C1 segment of cervical spinal cord (tissue), 14 donors: Measurements from ENCODE around the gene IFNAR1.

Experiments used
- DNase-seq, 14 donors: peaks; one replicate each; lab custom pipeline; 2025; lab: John Stamatoyannopoulos, UW

Gene IFNAR1

GRCh38 chr21:33324291-33325221, at the start of gene IFNAR1:
TSS of gene IFNAR1 (plus strand) at chr21:33324970. CDS start at chr21:33325056, 86 bp downstream.
- peak; percentile 85 to 99 (median 97) for DNase-seq

GRCh38 chr21:33278721-33279120, 46.0 kb upstream of the IFNAR1 start:
- no peak for DNase-seq

- DNase-seq = no peak
Observed at GRCh38 chr21:33279330-33279820, 45.4 kb upstream of the IFNAR1 start.

- no peak for DNase-seq
Observed at GRCh38 chr21:33281096-33281652, 43.6 kb upstream of the IFNAR1 start.

DNA sequence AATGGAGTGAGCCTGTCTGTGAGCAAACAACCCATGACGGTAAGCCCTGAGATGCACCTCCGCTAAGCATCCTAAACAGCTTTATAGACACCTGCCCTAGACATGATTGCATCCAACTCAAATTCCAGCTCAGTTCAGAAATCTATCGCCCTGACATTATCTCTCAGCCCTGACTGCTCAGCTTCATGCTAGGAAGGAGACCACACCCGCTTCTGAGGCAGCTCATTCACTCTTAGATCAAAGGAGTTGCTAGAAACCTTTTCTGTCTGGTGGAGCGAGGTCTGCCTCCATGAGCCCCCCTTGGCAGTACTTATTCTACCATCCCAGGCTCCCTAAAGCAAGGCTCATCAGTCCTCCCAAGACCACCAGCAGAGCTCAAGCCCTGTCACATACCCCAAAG, 41.6 kb upstream of the IFNAR1 start:
- no peak for DNase-seq

- no peak for DNase-seq
Observed at GRCh38 chr21:33286076-33286475, 38.7 kb upstream of the IFNAR1 start.

GRCh38 chr21:33286600-33287456, 37.9 kb upstream of the IFNAR1 start:
- no peak for DNase-seq

- DNase-seq = no peak
Observed at GRCh38 chr21:33289199-33289819, 35.5 kb upstream of the IFNAR1 start.

DNA sequence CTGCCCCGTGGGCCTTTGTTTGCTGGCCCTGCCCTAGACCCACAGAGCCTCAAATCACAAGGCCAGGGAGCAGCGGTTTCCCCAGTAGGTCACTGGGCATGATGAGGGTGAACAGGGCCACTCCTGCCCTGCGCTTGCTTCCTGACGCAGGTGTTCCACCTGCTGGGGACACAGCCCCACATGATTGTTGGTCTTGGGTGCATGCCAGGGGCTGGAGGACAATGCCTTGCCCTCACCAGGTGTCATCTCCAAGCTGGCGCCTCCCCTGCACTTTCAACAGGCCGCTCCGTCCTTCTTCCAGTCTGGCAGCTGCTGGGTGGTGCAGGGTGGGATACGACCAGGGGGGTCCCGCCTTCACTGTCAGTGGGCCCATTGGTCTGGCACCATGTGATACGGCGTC, 34.3 kb upstream of the IFNAR1 start:
- no peak for DNase-seq

DNA sequence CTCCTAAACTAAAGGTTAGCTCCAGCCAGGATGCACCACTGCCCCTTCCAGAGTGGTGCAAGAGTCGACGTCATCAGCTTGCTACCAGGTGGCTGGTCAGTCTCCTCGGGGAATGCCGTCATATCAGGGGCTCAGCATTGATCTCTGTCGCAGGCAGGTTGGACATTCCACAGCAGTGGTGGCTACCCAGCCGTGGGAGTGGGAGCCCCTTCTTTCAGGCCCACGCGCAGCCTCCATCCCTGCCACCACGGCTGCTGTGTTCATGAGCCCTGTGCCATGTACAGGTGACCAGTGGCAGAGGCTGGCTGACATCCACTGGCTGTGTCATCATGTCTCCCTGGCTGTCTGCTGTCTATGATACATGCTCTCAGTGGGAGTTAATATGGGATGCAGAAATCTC, 33.1 kb upstream of the IFNAR1 start:
- DNase-seq = no peak

- peak in 1 of 14 donors; percentile 16 for DNase-seq
Observed at GRCh38 chr21:33292724-33293123, 32.0 kb upstream of the IFNAR1 start.

- peak in 3 of 14 donors; percentile 9 to 35 (median 26) for DNase-seq
Observed at GRCh38 chr21:33293136-33293535, 31.6 kb upstream of the IFNAR1 start.

- DNase-seq = no peak
Observed at GRCh38 chr21:33293811-33294216, 31.0 kb upstream of the IFNAR1 start.

DNA sequence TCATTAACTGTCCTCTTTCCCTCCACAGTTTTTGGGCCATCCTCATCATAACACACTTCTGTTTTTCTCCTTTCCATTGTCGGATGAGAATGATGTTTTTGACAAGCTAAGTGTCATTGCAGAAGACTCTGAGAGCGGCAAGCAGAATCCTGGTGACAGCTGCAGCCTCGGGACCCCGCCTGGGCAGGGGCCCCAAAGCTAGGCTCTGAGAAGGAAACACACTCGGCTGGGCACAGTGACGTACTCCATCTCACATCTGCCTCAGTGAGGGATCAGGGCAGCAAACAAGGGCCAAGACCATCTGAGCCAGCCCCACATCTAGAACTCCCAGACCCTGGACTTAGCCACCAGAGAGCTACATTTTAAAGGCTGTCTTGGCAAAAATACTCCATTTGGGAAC, 28.6 kb upstream of the IFNAR1 start:
- DNase-seq = no peak

DNA sequence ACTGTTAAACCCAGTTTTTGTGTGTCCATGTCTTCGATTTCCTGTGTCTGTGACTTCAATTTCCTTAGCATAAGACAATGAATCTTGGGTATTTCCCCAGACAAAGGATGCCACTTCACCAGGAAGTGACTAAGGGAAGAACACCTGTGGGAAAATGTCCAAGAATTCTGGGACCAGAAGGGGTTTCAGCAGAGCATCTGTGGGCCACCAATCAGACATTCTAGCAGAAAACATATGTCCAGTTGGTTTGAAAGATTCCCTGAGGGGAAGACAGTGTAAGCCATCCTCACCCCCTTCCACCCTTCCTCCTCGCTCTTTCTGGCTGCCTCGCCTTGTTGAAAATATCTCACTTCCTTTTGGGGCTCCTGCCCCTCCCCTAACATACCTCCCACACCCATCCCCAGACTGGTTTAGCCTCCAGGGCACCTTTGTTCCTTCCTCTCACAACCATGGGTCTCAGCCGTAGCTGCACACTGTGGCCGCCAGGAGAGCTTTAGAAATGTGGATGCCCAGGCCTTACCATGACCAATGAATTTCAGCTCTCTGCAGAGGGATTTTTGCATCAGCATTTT, 25.5 kb upstream of the IFNAR1 start:
- no peak for DNase-seq

GRCh38 chr21:33300701-33301631, 23.8 kb upstream of the IFNAR1 start:
- DNase-seq = no peak

DNA sequence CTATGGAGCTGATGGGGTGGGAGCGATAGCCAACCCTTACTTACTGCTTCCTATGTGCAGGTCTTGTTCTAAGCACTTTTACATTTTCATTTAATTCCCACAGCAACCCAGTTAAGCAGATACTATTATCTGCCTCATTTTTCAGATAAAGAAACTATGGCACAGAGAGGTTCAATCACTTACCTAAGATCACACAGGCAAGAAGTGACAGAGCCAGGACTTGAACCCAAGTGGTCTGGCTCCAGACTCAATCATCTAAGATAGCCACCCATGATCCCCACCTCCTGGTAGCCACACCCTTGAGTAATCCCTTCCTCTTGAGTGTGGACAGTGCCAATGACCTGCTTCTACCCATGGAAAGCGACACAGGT, 23.2 kb upstream of the IFNAR1 start:
- DNase-seq = no peak

- DNase-seq = no peak
Observed at GRCh38 chr21:33302055-33302454, 22.7 kb upstream of the IFNAR1 start.

- no peak for DNase-seq
Observed at GRCh38 chr21:33302796-33303195, 22.0 kb upstream of the IFNAR1 start.

DNA sequence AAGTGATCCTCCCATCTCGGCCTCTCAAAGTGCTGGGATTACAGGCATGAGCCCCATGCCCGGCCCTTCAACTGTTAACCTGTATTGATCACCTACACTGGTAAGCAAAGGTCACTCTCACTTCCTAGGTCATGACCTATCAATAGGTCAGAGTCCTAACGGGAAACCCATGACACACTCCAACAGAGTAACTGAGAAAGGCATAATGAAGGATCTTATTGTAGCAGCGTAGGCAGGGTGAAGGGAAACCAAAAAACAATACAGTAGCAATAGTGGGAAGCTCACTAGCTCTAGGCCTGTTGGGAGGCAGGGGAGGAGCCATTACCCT, 19.5 kb upstream of the IFNAR1 start:
- no peak for DNase-seq
